SU-DHL-6 (cell line): ENCODE measurements around the gene SLC35B1.

ENCODE experiments used
- H2AFZ ChIP-seq: fragments of 200-600 bp; sonication (generic); 2 replicates; pipeline ENCODE4 v1.6.1; 2014; ENCODE audit warnings: low read depth, mild to moderate bottlenecking, moderate library complexity, mixed read lengths, antibody characterized with exemption, low read length; ENCODE audit not compliant: severe bottlenecking
- H3F3A ChIP-seq: fragments of 200-600 bp; shearing (Covaris generic); 2 replicates; pipeline ENCODE4 v1.6.0; 2016; ENCODE audit warnings: antibody characterized with exemption, mild to moderate bottlenecking; ENCODE audit not compliant: insufficient read depth
- H3K27ac ChIP-seq: fragments of 200-600 bp; sonication (generic); 2 replicates; pipeline ENCODE4 v1.5.1; 2016; ENCODE audit warnings: low read depth, mild to moderate bottlenecking, low read length, moderate library complexity, mixed read lengths
- H3K27me3 ChIP-seq: fragments of 200-600 bp; sonication (generic), shearing (Covaris generic); 2 replicates; pipeline ENCODE4 v1.6.0; 2014; ENCODE audit warnings: mild to moderate bottlenecking, low read length
- H3K36me3 ChIP-seq: fragments of 200-600 bp; sonication (generic); 2 replicates; pipeline ENCODE4 v1.6.1; 2014; ENCODE audit warnings: mild to moderate bottlenecking, low read length, mixed read lengths
- H3K4me2 ChIP-seq: fragments of 300-600, 200-600 bp; shearing (Covaris generic), sonication (generic); 2 replicates; pipeline ENCODE4 v1.6.0; 2014; ENCODE audit warnings: low read length, low read depth, mild to moderate bottlenecking; ENCODE audit not compliant: poor library complexity, severe bottlenecking
- H3K4me3 ChIP-seq: fragments of 200-600 bp; sonication (generic); 2 replicates; pipeline ENCODE4 v1.5.1; 2014; ENCODE audit warnings: antibody characterized with exemption, low read length, mild to moderate bottlenecking, mixed read lengths; ENCODE audit not compliant: insufficient read depth, poor library complexity, severe bottlenecking
- H3K79me2 ChIP-seq: fragments of 200-600 bp; sonication (generic); 2 replicates; pipeline ENCODE4 v1.6.1; 2014; ENCODE audit warnings: mild to moderate bottlenecking, low read length, moderate library complexity; ENCODE audit not compliant: insufficient read depth
- H3K9ac ChIP-seq: fragments of 200-600 bp; sonication (generic); 2 replicates; pipeline ENCODE4 v1.7.0; 2014; ENCODE audit warnings: mild to moderate bottlenecking, low read length
- H3K9me2 ChIP-seq: fragments of 200-600 bp; sonication (generic); replicated peaks from 2 replicates; pipeline ENCODE4 v1.6.1; 2014; ENCODE audit warnings: low read length; ENCODE audit not compliant: insufficient read depth
- H3K9me3 ChIP-seq: fragments of 200-600 bp; sonication (generic); 2 replicates; pipeline ENCODE4 v1.6.1; 2014; ENCODE audit warnings: low read length, mixed read lengths; ENCODE audit not compliant: insufficient read depth
- H4K20me1 ChIP-seq: fragments of 200-600 bp; sonication (generic); 2 replicates; pipeline ENCODE4 v1.6.1; 2014; ENCODE audit warnings: low read depth, mild to moderate bottlenecking, antibody characterized with exemption, low read length, moderate library complexity, mixed read lengths
- EZH2phosphoT487 ChIP-seq: fragments of 200-600 bp; sonication (generic), shearing (Covaris generic); conservative IDR thresholded peaks from 2 replicates; pipeline ENCODE4 v1.6.1; 2018; ENCODE audit warnings: mild to moderate bottlenecking, antibody characterized with exemption, low read length, moderate library complexity, mixed read lengths
- TF ChIP-seq, protein P1 (sequence below): fragments of 200-600 bp; sonication (generic); IDR thresholded peaks from one replicate; pipeline ENCODE4 v1.5.1; 2017; ENCODE audit warnings: antibody characterized with exemption, mild to moderate bottlenecking, low read length, moderate library complexity; ENCODE audit not compliant: insufficient read depth, poor library complexity, severe bottlenecking

SLC35B1 gene

DNA sequence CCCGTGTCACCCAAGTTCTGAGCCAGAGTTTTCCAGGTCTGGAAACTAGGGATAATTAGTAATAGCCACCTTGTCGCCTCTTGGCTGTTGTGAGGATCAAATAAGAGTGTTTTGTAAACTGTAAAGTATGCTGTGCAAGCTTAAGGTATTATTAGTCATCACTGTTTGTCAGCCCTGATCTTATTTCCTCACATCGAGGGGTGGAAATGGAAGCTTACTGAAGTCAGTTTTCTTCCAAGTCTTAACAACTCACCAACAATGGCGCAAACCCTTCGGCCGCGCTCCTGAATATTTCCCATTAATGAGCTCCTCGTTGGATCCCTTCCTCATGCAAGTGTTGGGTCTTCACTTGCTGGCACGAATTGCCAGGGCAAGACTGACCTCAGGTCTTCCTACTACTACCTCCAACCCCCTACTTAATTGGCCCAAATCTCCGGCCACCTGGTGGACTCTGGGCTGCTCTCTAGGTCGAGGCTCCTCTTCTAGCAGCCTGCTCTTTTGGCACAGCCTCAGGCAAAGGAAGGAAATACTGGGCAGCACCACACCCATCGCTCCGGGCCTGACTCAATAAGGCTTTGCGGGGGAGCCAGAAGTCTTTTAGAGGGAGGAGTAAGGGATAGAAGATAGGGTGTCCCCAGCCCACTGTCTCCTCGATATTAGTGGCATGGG, 885 bp upstream of the SLC35B1 start:
- Histone ChIP-seq H3K9ac (peak overlapping the region; percentile 91), H3K36me3 (no peaks in the 10 kb centered on the region), H3F3A (no peaks in the 10 kb centered on the region), H4K20me1 (no peaks in the 10 kb centered on the region), H3K4me3 (peak overlapping the region; percentile 50), H3K9me2 (no peaks in the 10 kb centered on the region), H3K79me2 (peaks cover 10% of the 10 kb centered on the region), H2AFZ (peak overlapping the region; percentile 61), H3K4me2 (peak overlapping the region; percentile 66), H3K9me3 (no peaks in the 10 kb centered on the region), H3K27ac (no peak overlapping the region), H3K27me3 (no peaks in the 10 kb centered on the region)
- no peak for TF ChIP-seq EZH2phosphoT487
- TF ChIP-seq, protein P1, sequence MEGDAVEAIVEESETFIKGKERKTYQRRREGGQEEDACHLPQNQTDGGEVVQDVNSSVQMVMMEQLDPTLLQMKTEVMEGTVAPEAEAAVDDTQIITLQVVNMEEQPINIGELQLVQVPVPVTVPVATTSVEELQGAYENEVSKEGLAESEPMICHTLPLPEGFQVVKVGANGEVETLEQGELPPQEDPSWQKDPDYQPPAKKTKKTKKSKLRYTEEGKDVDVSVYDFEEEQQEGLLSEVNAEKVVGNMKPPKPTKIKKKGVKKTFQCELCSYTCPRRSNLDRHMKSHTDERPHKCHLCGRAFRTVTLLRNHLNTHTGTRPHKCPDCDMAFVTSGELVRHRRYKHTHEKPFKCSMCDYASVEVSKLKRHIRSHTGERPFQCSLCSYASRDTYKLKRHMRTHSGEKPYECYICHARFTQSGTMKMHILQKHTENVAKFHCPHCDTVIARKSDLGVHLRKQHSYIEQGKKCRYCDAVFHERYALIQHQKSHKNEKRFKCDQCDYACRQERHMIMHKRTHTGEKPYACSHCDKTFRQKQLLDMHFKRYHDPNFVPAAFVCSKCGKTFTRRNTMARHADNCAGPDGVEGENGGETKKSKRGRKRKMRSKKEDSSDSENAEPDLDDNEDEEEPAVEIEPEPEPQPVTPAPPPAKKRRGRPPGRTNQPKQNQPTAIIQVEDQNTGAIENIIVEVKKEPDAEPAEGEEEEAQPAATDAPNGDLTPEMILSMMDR: no peak

DNA sequence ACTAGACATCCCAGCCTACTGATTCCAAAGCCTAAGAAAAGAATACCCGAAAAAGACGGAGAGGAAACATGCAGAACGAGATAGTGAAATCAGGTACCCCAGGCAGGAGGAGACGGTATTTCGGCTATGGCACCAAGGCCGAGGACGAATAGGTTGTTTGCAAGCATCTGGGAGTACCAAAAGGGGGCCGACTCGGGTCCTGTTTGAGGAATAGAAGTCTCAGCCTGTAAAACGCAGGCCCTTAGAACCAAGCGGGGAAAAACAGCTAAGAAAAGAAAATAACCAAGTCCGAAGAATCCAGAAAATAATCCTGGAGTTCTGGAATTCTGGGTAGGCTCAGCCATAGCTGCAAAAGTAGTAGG, 537 bp downstream of the SLC35B1 start:
- TF ChIP-seq EZH2phosphoT487: no peak
- TF ChIP-seq, protein P1: no peak
- no peaks in the 10 kb centered on the region for H3K9me2 ChIP-seq
- no peaks in the 10 kb centered on the region for H4K20me1 ChIP-seq
- peak overlapping the region; percentile 83 for H3K4me3 ChIP-seq
- peak overlapping the region; percentile 45 for H2AFZ ChIP-seq
- peak overlapping the region; percentile 95 for H3K4me2 ChIP-seq
- no peaks in the 10 kb centered on the region for H3F3A ChIP-seq
- H3K27ac ChIP-seq: no peak overlapping the region; the same call in 1 of the 2 replicates
- peaks cover 10% of the 10 kb centered on the region for H3K79me2 ChIP-seq
- no peaks in the 10 kb centered on the region for H3K27me3 ChIP-seq
- no peaks in the 10 kb centered on the region for H3K36me3 ChIP-seq
- H3K9ac ChIP-seq: peak overlapping the region; percentile 91
- H3K9me3 ChIP-seq: no peaks in the 10 kb centered on the region

DNA sequence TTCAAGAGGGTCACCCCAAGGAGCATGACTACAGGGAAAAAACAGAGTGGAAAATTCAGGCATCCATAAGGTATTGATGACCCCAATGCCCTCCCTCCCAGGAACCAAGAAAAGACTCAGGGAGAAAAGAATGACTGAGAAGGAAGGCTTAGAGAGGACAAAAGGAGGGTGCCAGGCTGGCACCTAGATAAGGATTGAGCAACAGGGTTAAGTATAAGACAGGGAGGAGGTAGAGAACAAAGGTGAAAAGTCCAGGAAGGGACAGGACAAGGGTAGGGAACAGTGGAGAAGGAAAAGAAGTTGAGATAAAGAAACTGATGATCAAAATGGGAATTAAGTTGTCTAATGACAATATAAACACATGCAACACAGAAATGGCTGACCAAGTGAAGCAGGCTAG, 2.5 kb downstream of the SLC35B1 start:
- Histone ChIP-seq H4K20me1 (no peaks in the 10 kb centered on the region), H3K9ac (no peak overlapping the region), H3K9me3 (no peaks in the 10 kb centered on the region), H3K27me3 (no peaks in the 10 kb centered on the region), H3K79me2 (peaks cover 10% of the 10 kb centered on the region), H2AFZ (no peak overlapping the region), H3K9me2 (no peaks in the 10 kb centered on the region), H3F3A (no peaks in the 10 kb centered on the region), H3K4me2 (no peak overlapping the region), H3K36me3 (0 out of 2 replicates have a peak, but pooled peaks cover 3% of the 10 kb centered on the region), H3K27ac (no peak overlapping the region), H3K4me3 (no peak overlapping the region)
- no peak for TF ChIP-seq EZH2phosphoT487
- TF ChIP-seq, protein P1: no peak
